HL-60 (cell line): ENCODE measurements around the gene SH3GL3.

Experiments used
- DNase-seq, 2 experiments: peaks; one replicate each; pipeline ENCODE4 v3.0.0-alpha.2; 2010 to 2020; ENCODE audit warnings: low read depth in 1 of 2, low spot score in 1 of 2
- H3K27ac ChIP-seq: fragments of 250-450 bp; sonication (Bioruptor Pico); replicated peaks from 2 replicates; pipeline ENCODE4 v1.5.1; 2020; ENCODE audit warnings: mild to moderate bottlenecking, moderate library complexity
- H3K27me3 ChIP-seq: fragments of 250-450 bp; sonication (Bioruptor Pico); 2 replicates; pipeline ENCODE4 v1.5.1; 2021; ENCODE audit warnings: mild to moderate bottlenecking, moderate library complexity; ENCODE audit not compliant: insufficient read depth, poor library complexity, severe bottlenecking
- H3K4me3 ChIP-seq: replicated peaks from 2 replicates; pipeline ENCODE4 v1.5.1; 2011; ENCODE audit warnings: mild to moderate bottlenecking, control low read depth, low read length; ENCODE audit not compliant: insufficient read depth
- GABPA ChIP-seq: IDR thresholded peaks from 2 replicates; pipeline ENCODE4 v1.6.1; 2012; ENCODE audit warnings: low read depth
- POLR2AphosphoS5 ChIP-seq: IDR thresholded peaks from 2 replicates; pipeline ENCODE4 v1.6.1; 2012; ENCODE audit warnings: low read depth
- SPI1 ChIP-seq: IDR thresholded peaks from 2 replicates; pipeline ENCODE4 v1.6.1; 2012; ENCODE audit warnings: low read depth, mild to moderate bottlenecking, borderline replicate concordance
- TF ChIP-seq, protein P1 (sequence below): IDR thresholded peaks from 2 replicates; pipeline ENCODE4 v1.6.1; 2012; ENCODE audit warnings: low read depth; ENCODE audit not compliant: insufficient replicate concordance
- TF ChIP-seq, protein P2 (sequence below): IDR thresholded peaks from one replicate; pipeline ENCODE4 v1.5.1; 2011; ENCODE audit warnings: low read length, control low read depth, inconsistent platforms; ENCODE audit not compliant: insufficient read depth

SH3GL3 gene

DNA sequence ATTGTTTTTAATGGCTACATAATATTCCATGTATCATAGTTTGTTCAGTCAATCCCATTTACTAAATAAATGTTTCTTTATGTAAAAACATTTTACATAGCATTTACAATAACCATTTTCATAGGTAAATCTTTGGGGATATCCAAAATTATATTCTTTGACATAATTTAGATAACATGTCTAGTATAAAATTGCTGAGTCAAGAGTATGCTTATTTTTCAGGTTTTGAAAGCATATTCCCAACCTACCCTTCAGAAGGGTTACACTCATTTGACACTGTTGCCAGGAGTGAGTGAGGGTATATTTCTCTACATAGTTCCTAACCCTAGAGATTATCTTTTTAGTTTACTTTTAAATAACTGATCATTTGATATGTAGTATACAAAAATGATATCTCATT lies 122.2 kb downstream of the SH3GL3 start:
- TF ChIP-seq, protein P1, sequence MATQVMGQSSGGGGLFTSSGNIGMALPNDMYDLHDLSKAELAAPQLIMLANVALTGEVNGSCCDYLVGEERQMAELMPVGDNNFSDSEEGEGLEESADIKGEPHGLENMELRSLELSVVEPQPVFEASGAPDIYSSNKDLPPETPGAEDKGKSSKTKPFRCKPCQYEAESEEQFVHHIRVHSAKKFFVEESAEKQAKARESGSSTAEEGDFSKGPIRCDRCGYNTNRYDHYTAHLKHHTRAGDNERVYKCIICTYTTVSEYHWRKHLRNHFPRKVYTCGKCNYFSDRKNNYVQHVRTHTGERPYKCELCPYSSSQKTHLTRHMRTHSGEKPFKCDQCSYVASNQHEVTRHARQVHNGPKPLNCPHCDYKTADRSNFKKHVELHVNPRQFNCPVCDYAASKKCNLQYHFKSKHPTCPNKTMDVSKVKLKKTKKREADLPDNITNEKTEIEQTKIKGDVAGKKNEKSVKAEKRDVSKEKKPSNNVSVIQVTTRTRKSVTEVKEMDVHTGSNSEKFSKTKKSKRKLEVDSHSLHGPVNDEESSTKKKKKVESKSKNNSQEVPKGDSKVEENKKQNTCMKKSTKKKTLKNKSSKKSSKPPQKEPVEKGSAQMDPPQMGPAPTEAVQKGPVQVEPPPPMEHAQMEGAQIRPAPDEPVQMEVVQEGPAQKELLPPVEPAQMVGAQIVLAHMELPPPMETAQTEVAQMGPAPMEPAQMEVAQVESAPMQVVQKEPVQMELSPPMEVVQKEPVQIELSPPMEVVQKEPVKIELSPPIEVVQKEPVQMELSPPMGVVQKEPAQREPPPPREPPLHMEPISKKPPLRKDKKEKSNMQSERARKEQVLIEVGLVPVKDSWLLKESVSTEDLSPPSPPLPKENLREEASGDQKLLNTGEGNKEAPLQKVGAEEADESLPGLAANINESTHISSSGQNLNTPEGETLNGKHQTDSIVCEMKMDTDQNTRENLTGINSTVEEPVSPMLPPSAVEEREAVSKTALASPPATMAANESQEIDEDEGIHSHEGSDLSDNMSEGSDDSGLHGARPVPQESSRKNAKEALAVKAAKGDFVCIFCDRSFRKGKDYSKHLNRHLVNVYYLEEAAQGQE: no peak
- TF ChIP-seq POLR2AphosphoS5 (no peak), SPI1 (no peak), GABPA (no peak)
- TF ChIP-seq, protein P2, sequence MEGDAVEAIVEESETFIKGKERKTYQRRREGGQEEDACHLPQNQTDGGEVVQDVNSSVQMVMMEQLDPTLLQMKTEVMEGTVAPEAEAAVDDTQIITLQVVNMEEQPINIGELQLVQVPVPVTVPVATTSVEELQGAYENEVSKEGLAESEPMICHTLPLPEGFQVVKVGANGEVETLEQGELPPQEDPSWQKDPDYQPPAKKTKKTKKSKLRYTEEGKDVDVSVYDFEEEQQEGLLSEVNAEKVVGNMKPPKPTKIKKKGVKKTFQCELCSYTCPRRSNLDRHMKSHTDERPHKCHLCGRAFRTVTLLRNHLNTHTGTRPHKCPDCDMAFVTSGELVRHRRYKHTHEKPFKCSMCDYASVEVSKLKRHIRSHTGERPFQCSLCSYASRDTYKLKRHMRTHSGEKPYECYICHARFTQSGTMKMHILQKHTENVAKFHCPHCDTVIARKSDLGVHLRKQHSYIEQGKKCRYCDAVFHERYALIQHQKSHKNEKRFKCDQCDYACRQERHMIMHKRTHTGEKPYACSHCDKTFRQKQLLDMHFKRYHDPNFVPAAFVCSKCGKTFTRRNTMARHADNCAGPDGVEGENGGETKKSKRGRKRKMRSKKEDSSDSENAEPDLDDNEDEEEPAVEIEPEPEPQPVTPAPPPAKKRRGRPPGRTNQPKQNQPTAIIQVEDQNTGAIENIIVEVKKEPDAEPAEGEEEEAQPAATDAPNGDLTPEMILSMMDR: no peak
- Histone ChIP-seq H3K27me3 (no peaks in the 10 kb centered on the region), H3K27ac (no peak overlapping the region), H3K4me3 (no peak overlapping the region)
- no peak for DNase-seq

DNA sequence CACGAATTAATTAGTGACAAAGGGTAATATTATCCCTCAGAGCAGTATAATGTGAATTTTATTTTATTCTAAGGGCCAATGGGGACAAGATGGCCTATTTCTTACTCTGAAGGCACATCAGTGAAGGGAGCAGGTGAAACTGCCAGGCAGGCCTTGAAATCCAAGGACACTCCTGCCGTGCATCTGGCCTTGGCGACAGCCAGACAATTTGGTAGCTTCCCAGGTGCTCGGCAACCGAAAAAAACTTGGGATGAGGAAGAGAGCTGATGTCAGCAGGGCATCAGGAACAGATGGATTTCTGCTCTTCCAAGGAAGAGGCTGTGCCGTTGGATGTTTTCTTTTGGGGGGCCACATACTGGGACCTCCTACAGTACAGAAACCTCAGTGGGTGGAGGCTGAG lies 123.6 kb downstream of the SH3GL3 start:
- Histone ChIP-seq H3K27me3 (no peaks in the 10 kb centered on the region), H3K4me3 (no peak overlapping the region), H3K27ac (no peak overlapping the region)
- TF ChIP-seq, protein P2: no peak
- no peak for DNase-seq

DNA sequence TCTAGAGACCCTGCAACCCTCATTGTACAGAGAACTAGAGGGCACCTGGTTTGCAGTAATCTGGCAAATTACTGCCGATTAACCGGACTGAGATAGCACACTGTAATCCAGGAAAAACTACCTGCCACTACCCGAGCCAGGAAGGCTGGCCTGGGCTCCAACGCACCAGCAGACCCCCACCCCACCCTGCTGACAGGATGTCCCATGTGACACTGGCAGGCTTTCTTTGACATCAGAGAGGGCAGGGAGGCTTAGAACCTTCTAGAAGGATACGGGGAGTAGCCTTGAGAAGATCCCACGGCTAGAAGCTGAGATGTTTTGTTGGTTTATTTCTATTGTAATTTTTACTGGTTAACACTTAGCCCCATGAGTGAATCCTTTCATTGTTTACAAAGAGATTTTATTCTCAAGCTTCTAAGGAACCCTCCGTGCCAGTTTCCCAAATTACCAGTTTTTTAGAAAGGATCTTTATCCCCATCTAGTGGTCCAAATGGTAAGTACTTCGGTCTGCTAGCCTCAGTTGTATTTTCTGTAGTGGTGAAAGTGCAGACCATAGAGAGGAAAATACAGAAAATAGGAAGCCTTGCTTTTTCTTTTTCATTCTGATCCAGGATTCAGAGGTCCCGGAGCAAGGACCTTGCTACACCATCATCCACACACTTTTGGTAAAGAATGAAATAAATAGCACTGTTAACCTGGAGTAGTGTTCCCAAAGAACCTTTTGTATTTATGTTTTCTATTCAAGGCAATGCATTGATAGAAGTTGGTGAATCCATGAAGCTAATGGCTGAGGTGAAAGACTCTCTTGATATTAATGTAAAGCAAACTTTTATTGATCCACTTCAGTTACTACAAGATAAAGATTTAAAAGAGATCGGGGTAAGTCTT lies 124.9 kb downstream of the SH3GL3 start:
- H3K4me3 ChIP-seq: no peak overlapping the region
- no peak for TF ChIP-seq POLR2AphosphoS5
- no peak for TF ChIP-seq GABPA
- TF ChIP-seq, protein P1: no peak
- no peak for TF ChIP-seq SPI1
- TF ChIP-seq, protein P2: no peak
- DNase-seq: no peak
- no peaks in the 10 kb centered on the region for H3K27me3 ChIP-seq
- no peak overlapping the region for H3K27ac ChIP-seq

DNA sequence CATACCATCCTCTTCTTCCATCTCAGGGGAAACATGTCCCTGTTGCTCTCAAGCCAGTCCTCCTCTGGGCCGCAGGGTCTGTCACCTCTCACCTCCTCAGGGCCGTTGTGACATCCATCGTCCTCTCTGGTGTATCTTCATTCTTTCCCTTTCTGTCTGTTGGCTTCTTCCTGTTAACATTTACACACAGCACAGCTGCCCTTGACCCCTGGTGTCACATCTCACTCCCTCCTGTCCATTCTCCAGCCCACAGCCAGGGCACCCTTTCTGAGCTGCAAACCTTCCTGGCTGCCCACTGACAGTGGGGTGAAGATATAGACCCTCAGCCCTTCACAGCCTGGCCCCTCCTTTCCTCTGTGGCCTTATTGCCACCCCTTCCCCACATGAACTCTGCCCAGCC lies 127.2 kb downstream of the SH3GL3 start:
- DNase-seq: no peak
- H3K27ac ChIP-seq: no peak overlapping the region
- TF ChIP-seq, protein P1: no peak
- no peak for TF ChIP-seq POLR2AphosphoS5
- no peak for TF ChIP-seq SPI1
- TF ChIP-seq, protein P2: no peak
- no peak for TF ChIP-seq GABPA
- no peaks in the 10 kb centered on the region for H3K27me3 ChIP-seq
- no peak overlapping the region for H3K4me3 ChIP-seq
